Inflammatory macrophage treated with lipopolysaccharide for 4 hours (primary cell): Measurements from ENCODE around the gene FDX2.
"Not testable (repeated sequence)": the region's sequence is repeated elsewhere in the genome, so short reads cannot be mapped to it uniquely, and the experiment has no call there.

ENCODE experiments used
- DNase-seq: peaks from one replicate; pipeline ENCODE4 v3.0.0-alpha.2; 2020

FDX2 gene

GRCh38 chr19:10315335-10316214 is at the start of gene FDX2:
Gene FDX2 (minus strand): TSS chr19:10316015. CDS start chr19:10315996, 19 bp downstream.
- DNase-seq = peak; percentile 82

DNA sequence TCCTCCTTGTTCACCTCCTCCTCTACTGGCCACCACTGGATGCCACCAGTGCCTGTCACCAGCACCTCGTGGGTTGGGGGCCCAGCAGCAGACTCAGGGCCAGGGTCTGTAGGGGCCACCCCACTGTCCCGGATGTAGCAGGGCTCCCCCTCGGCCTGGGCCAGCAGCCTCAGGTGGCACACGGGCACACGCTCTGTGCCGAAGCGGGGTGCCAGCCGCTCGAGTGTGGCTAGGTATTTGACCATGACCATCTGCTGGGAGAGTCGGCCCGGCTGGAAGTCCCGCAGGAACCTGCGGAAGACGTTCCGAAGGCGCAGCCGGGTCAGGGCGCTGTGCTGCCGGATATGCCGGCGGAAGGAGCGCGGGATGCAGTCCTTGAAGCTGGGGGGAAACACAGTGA is 49.7 kb upstream of the FDX2 start:
- DNase-seq = no peak

DNA sequence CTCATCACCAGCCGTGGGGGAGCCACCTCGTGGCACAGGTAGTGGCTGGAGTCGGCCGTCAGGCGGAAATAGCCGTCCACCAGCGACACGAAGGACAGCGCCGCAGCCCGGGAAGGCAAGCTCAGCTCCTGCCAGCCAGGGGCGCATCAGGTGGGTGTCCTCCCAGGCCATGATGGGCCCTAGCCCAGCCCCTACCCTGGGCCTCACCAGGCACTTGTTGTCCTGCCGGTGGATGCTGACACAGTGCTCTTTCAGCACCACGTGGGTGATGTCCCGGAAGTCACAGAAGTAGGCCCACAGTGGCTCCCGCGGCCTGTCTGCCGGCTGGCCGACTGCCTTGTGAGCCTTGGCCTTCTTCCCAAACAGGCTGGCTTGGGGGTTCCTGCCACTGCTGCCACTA is 48.8 kb upstream of the FDX2 start:
- no peak for DNase-seq

DNA sequence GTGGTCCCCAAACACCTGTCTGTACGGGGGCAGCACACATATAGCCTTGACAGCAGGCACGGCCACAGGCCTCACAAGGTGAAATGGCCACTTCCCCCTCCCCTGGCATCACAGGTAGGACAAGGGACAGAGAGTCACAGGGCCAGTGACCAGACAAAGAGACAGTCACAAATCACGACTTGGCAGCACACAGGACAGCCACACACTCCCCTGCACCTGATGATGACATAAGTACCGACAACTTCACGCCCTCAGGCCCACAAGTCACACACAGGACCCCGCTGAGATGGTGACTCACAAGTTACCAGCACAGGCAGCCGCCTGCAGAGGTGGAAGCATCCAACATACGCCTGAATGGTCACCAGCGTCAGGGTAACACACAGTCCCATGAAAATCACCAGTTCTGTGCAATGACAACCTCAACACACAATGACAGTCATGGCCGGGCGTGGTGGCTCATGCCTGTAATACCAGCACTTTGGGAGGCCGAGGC is 48.0 kb upstream of the FDX2 start:
- no peak for DNase-seq

DNA sequence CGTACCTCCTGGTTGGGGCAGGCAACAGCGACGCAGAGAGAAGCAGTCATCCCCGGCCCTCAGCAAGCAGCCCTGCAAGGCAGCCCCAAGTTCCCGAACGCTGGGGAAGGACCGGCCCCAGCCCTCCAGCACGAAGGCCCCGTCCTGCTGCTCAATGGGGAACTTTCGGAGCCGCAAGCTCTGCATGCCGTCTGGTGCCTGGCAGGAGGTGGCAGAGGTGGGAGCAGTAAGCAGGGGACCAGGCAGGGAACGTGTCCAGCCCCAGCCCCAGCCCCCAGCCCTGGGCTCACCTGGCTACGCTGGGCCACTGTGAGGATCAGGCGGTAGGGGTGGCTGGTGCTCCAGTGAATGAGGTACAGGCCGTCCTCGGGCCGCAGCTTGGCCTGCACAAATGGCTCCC is 46.4 kb upstream of the FDX2 start:
- DNase-seq = no peak

DNA sequence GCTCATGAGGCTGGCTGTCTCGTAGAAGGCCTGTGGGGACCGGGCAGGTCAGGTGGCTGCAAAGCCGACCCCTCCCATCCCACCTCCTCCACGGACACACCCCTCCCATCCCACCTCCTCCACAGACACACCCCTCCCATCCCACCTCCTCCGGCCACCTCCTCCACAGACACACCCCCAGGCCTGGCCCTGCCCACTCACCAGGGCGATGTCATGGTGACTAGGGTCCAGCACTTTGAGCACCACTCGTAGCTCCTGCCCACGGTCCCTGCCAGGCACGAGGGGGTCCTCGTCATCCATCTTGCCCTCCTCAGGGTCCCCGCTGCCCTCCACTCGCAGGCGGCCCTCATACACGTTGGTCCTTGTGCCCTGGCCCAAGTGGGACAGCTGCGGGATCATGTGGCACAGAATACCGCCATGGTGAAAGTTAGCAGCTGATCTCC is 45.8 kb upstream of the FDX2 start:
- DNase-seq = no peak

- DNase-seq = no peak
These were observed 40.6 kb upstream of the FDX2 start for GRCh38 chr19:10356431-10356830.

DNA sequence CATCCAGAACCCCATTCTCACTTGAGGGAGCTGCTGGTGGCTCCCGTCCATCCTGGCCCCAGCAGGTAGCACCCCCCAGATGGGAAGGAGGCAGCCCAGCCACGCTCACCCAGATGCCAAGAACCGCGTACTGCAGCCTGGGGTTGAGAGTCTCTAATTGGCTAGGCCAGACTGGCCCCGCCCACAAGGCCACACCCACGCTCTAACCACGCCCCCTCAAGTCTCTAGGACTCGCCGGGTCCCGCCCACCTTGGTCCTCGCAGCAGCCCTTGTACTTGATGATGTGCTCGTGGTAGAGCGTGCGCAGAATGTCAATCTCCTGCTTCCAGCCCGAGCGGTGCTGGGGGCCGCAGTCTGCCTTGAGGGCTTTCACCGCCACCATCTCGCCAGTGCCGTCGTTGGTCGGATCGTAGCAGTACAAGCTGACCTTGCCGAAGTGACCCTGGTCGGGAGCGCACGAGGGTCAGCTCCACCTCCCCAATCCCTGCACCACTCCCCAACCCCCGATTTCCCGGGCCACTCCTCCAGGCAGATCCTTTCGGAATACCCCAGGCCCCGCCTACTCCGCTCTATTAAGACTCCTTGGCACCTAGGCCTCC is 38.1 kb upstream of the FDX2 start:
- peak; percentile 22 for DNase-seq

DNA sequence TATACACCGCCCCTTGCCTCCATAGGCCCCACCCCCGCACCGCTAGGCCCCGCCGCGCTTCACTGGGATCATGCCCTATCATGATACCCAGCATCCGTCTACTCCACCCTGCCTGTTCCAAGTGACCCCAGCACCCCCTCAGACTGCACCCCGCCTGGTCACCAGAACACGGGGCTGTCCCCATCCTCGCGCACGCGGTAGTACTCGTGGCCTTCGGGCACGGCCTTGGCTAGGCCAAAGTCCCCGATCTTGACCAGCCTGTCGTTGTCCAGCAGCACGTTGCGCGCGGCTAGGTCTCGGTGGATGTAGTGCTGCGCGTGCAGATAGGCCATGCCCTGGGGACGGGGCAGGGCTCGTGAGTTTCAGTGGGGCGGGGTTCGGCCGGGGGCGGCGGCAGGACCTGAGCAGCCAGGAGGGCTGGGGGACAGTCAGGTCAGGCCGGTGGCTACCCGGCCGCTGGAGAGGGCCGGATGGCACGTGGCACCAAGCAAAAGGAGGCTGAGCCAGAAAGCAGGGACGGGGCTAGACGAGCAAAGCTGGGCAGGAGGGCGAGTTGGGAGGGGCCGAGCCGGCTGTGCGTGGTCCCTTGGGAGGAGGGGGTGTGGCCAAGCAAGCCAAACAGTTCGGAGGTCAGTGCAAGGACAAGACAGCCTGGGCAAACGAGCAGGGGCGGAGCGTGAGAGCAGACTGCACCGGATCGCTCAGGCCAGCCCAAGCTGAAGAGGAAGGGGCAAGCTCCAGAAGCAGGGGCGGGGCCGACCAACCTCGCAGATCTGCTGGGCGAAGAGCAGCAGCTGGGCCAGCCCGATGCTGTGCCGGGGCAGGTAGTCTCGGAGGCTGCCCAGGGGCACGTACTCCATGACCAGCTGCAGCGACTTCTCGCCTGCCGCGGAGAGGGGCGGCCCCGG is 37.2 kb upstream of the FDX2 start:
- DNase-seq = no peak

DNA sequence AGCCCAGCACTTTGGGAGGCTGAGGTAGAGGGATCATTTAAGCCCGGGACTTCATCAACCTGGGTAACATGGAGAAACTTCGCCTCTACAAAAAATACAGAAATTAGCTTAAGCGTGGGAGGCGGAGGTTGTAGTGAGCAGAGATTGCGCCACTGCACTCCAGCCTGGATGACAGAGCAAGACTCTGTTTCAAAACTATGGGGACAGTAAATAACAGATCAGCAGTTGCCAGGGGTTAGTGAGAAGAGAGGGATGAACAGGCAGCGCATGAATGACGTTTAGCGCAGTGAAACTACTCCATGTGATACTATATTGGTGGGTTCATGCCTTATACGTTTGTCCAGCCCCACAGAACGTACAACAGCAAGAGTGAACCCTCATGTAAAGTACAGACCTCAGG is 30.7 kb upstream of the FDX2 start:
- DNase-seq = peak; percentile 90

GRCh38 chr19:10344780-10345179 is 29.0 kb upstream of the FDX2 start:
- no peak for DNase-seq

GRCh38 chr19:10343495-10343894 is 27.7 kb upstream of the FDX2 start:
- DNase-seq = no peak

- DNase-seq = no peak
These were observed 24.2 kb upstream of the FDX2 start for GRCh38 chr19:10339977-10340376.

- peak; percentile 54 for DNase-seq
These were observed 23.7 kb upstream of the FDX2 start, which contains the start of gene ICAM3 for GRCh38 chr19:10339380-10339960. Gene ICAM3 (minus strand): TSS chr19:10339624. CDS start chr19:10339614, 10 bp downstream.

- no peak for DNase-seq
These were observed 23.1 kb upstream of the FDX2 start for GRCh38 chr19:10338940-10339339.

- not testable (repeated sequence) for DNase-seq
These were observed 20.9 kb upstream of the FDX2 start for GRCh38 chr19:10336725-10337124.

- DNase-seq = no peak
These were observed 19.7 kb upstream of the FDX2 start for GRCh38 chr19:10335352-10335985.

- DNase-seq = peak; percentile 69
These were observed 19.0 kb upstream of the FDX2 start for GRCh38 chr19:10334588-10335351.

DNA sequence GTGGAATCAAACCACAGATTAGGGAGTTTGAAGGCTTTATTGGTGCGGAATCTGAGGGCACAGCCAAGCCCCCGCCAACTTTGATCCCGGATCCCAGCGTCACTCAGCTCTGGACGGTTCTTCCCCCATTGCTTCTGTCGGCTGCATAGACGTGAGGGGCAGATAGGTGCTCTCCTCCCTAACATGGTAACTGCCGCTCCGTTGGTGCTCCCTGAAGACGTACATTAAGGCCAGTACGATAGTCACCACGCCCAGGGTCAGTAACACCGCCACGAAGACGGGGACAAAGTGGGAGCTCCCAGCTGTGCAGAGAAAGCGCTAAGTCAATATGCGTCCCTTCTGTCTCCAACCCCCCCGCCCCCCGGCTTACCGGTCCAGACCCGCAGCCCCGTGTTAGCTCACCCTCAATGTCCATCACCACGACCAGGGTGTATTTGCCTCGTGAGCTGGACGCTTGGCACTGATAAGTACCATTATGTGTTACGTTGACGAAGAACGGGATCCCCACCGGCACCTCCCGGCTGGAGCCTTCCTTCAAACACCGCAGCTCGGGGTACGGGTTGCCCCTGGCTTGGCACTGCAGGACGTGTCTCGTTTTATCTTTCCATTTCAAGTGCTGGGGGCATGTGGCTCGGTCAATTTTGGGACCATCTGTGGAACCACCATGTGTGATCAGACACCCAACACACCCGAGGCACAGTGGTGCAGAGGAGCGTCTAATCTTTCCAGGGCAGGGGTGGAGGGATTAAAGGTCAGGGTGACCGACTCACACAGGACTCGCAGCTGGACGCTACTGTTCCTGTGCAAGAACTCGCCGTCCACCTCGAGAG is 18.2 kb upstream of the FDX2 start:
- DNase-seq = no peak
